HEK293 (cell line): ENCODE data around the gene GALC.

Experiments used
- CTCF ChIP-seq: fragments of 450-650 bp; formaldehyde crosslinking; IDR thresholded peaks from 2 replicates; pipeline ENCODE4 v1.5.1; 2016; ENCODE audit warnings: missing biosample characterization, missing genetic modification characterization
- HOXA7 ChIP-seq: sonication (generic); formaldehyde crosslinking; IDR thresholded peaks from 2 replicates; pipeline ENCODE4 v1.8.1; 2022; ENCODE audit warnings: missing genetic modification reagents, borderline replicate concordance
- KLF1 ChIP-seq: fragments of 450-650 bp; formaldehyde crosslinking; IDR thresholded peaks from 2 replicates; pipeline ENCODE4 v1.5.1; 2016; ENCODE audit warnings: missing biosample characterization, missing genetic modification characterization
- PBX3 ChIP-seq: sonication (generic); formaldehyde crosslinking; IDR thresholded peaks from 2 replicates; pipeline ENCODE4 v1.8.1; 2022; ENCODE audit warnings: mild to moderate bottlenecking, moderate library complexity, missing genetic modification reagents
- REST ChIP-seq: fragments of 450-650 bp; formaldehyde crosslinking; IDR thresholded peaks from 2 replicates; pipeline ENCODE4 v1.5.1; 2016; ENCODE audit warnings: missing biosample characterization, missing genetic modification characterization
- ZNF112 ChIP-seq: fragments of 450-650 bp; formaldehyde crosslinking; IDR thresholded peaks from 2 replicates; pipeline ENCODE4 v1.5.0; 2017; ENCODE audit warnings: missing biosample characterization, missing genetic modification characterization
- ZNF133 ChIP-seq: fragments of 450-650 bp; formaldehyde crosslinking; IDR thresholded peaks from 2 replicates; pipeline ENCODE4 v1.5.1; 2016; ENCODE audit warnings: missing biosample characterization, missing genetic modification characterization
- ZNF239 ChIP-seq: fragments of 450-650 bp; formaldehyde crosslinking; IDR thresholded peaks from 2 replicates; pipeline ENCODE4 v1.5.1; 2016; ENCODE audit warnings: missing biosample characterization, missing genetic modification characterization
- ZNF513 ChIP-seq: fragments of 450-650 bp; IDR thresholded peaks from 2 replicates; pipeline ENCODE4 v1.5.1; 2018; ENCODE audit warnings: missing biosample characterization, missing genetic modification characterization
- ZNF549 ChIP-seq: fragments of 450-650 bp; IDR thresholded peaks from 2 replicates; pipeline ENCODE4 v1.5.1; 2018; ENCODE audit warnings: missing biosample characterization, missing genetic modification characterization, mild to moderate bottlenecking, inconsistent platforms, moderate library complexity
- ZNF585B ChIP-seq: fragments of 450-650 bp; formaldehyde crosslinking; IDR thresholded peaks from 2 replicates; pipeline ENCODE4 v1.5.1; 2016; ENCODE audit warnings: missing biosample characterization, missing genetic modification characterization
- ZNF707 ChIP-seq: fragments of 450-650 bp; formaldehyde crosslinking; IDR thresholded peaks from 2 replicates; pipeline ENCODE4 v1.5.1; 2016; ENCODE audit warnings: missing biosample characterization, missing genetic modification characterization
- ZSCAN18 ChIP-seq: fragments of 450-650 bp; formaldehyde crosslinking; IDR thresholded peaks from 2 replicates; pipeline ENCODE4 v1.5.1; 2016; ENCODE audit warnings: missing biosample characterization, missing genetic modification characterization

GRCh38 chr14:88009486-88009885, 16.5 kb upstream of the GALC start:
- TF ChIP-seq ZNF549 (no peak), ZNF239 (tag by site-specific recombination) (no peak), KLF1 (no peak), CTCF (tag by site-specific recombination) (no peak), ZNF585B (no peak), ZSCAN18 (no peak), ZNF707 (no peak), ZNF133 (tag by site-specific recombination) (no peak), ZNF513 (tag by site-specific recombination) (no peak), ZNF112 (tag by site-specific recombination) (no peak), PBX3 (no peak), REST (tag by site-specific recombination) (no peak), HOXA7 (no peak)
